ENCODE results near the gene AFF3.

- TF ChIP-seq CTCF (conservative IDR thresholded peaks at IDR 0.05 in 1 of 2, IDR thresholded peaks at IDR 0.05 in 1 of 2; ENCODE audit: low read depth in 1 of 2, low read length in 2 of 2), result no peak
- TF ChIP-seq EZH2 (IDR thresholded peaks at IDR 0.05; ENCODE audit: low read length, missing control alignments), result peak; percentile 49
Observed at GRCh38 chr2:100107440-100107839, 35.0 kb downstream of the AFF3 start.

Data from fibroblast of lung (primary cell).